Occipital lobe (tissue), 2 donors: ENCODE results near the gene PTPRN2. TPM values are rescaled to one million over a fixed set of nuclear protein-coding genes. Genes with fewer than 3 reads are reported as not detected.

Source experiments
- DNase-seq: peaks from one replicate; lab custom pipeline; 2025; lab: John Stamatoyannopoulos, UW
- total RNA-seq: library from RNA; depleted of rRNA; stranded (reverse); fragments of >200 nt; gene quantifications from one replicate; pipeline ENCODE4 v1.2.3, GENCODE V29; 2014

The PTPRN2 gene
- total RNA-seq, 1 donor from 2014 or later: 62.2 TPM

DNA sequence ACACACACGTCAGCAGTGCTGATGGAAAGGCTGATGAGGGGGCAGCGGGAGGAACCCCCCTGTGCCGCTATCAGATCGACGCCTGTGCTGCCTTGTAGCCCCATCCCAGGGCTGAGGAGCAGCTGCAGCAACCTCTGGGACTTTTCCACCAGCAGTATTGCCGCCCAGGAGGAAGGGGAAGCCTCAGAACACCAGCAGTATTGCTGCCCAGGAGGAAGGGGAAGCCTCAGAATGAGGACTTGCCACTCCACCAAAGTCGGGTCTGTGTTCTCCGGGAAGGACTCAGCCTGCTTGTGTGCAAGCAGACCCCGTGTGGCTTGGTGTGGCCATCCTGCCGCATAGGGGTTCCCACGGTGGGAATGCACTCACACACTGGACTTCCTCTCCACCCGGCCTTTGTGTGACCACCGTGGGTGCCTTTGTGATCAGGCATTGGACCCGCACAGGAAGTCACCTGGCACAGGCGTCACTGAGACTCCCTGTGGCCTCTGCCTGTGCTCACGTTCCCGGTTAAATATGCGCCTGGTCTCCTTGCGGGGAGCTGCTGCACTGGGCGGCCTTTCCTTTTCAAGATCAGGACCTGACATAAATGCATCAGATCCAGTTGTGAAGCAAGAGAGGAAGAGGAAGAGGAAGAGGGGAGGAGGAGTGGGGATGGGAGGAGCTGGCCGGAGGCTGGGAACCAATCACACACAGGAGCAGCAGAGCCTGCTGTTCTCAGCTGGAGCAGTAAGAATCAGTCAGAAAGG lies 1002.3 kb downstream of the PTPRN2 start:
- DNase-seq: no peak

DNA sequence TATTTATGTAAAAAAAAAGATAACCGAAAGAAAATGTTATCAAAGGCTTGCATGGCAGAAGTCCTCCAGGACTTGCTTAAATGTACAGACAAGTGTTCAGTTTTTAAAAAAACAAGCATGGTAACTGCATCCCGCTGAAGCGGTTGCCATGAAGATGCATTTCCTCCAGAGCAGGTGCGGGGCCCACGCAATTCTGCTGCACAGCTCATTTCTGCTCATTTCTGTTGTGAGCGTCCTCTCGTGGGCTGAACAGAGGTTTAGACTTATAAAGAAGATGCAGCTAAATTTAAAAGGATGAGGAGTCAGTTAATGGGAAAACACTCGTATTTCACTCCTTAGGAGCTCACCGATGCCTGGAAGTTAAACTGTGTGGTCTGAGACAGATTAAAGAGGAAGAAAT lies 1003.2 kb downstream of the PTPRN2 start:
- DNase-seq: no peak

- DNase-seq: no peak
Observed at GRCh38 chr7:157581740-157582139, 1005.9 kb downstream of the PTPRN2 start.

DNA sequence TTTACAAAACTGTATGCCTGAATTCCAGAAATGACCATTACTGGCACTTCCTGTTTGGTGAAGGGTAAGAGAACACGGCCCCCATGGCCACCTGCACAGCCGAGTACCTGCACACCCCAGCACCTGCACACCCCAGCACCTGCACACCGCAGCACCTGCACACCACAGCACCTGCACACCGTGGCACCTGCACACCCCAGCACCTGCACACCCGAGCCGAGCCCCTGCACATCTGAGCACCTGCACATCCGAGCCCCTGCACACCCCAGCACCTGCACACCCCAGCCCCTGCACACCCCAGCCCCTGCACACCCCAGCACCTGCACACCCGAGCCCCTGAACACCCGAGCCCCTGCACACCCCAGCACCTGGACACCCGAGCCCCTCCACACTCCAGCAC lies 1007.3 kb downstream of the PTPRN2 start:
- DNase-seq: no peak

- no peak for DNase-seq
Observed at GRCh38 chr7:157579425-157579824, 1008.2 kb downstream of the PTPRN2 start.

- no peak for DNase-seq
Observed at GRCh38 chr7:157577796-157578339, 1009.8 kb downstream of the PTPRN2 start.

DNA sequence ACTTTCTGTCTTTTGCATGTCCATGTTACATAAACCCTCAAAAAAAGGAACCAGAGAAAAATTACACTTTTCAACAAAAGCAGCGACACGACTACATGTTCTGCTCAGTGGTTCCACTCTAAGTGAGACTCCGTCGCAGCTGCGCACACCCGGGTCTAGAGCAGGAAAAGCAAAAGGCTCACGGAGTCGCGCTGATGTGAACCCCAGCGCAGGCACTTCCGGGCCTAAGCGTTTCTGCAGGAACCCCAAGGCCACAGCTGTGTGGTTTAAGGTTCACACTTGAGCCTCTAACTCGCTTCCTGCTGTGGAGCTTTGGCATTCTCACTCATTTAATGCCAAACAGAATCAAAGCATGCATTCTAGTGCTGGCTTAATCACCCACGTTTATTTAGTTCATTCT lies 1010.6 kb downstream of the PTPRN2 start:
- no peak for DNase-seq

DNA sequence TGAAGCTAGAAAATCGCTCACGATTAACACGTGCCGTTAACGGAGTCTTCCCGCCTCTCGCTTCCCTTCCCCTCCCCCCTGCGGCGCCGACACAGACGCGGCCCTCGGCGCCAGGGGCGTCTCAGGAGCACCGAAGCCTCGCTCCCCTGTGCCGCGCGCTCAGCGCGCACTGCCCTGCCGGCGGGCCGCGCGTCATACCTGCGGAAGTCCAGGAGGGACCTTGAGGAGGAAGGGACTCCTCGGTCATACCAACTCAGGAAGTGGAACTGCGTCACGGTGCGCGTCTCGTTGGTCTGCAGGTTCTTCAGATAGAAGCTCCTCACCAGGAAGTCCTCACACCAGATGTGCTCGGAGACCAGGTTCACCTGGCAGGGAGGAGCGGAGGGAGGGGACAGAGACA lies 1011.2 kb downstream of the PTPRN2 start:
- no peak for DNase-seq

- DNase-seq: no peak
Observed at GRCh38 chr7:157575777-157576176, 1011.8 kb downstream of the PTPRN2 start.

DNA sequence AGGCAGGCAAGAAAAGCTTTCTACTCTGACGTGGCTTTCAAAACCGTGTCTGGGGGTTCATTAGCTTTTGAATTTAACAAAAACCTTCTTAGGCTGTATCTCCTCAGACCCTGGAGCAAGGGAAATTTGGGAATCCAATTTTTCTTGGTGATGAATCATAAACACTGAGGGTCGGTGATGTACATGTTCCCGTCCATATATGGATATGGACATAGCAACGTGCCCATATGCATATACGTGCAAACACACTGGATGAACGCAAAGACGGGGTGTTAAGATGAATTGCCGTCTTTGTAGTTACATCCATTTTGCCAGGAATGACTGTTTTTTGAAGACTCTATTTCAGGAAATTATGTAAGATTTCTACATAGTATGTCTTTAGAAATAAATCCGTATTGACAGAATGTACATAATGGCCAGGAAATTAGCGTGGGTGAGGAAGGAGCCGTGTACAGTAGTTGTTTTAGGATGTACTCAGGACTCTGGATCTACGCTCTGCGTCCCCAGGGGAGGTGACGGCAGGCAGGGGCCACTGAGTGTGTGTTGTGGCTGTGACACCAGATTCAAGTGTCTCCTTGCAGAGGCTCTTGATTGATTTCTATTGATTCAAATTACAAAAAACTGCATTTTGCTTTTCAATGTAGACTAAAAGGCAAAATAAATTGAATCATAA lies 1012.6 kb downstream of the PTPRN2 start:
- DNase-seq: no peak

DNA sequence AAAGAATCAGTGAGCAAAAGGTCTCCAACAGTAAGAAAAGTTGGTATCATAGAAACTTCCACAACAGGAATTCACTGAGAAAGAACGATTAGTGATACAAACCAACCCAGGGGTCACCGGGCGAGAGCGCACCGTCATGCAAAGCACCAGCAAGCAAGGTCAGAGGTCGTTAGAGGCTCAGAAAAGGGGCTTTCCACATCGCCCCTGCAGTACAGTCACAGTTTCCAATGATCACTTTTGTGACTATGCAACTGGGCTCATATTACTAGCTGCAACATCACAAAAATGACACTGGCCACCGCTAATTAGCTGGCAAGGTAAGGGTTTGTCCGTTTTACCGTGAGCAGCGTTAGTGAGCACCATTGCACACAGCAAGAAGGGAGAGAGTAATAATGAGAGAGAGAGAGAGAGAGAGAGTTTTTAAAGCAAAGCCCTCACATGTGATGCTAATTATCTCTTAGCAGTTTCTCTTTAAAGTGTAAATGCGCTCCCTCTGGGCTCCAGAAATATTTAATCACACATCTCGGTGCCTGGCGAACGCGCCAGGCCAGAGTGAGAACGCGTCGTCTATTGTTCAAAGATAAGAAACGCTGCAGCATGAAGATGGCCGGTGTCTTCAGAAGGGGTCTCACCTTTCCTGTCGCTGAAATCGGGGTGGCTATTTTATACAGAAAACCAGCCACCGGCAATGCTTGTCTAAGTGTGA lies 1013.4 kb downstream of the PTPRN2 start:
- no peak for DNase-seq

GRCh38 chr7:157573244-157573643 lies 1014.4 kb downstream of the PTPRN2 start:
- no peak for DNase-seq

DNA sequence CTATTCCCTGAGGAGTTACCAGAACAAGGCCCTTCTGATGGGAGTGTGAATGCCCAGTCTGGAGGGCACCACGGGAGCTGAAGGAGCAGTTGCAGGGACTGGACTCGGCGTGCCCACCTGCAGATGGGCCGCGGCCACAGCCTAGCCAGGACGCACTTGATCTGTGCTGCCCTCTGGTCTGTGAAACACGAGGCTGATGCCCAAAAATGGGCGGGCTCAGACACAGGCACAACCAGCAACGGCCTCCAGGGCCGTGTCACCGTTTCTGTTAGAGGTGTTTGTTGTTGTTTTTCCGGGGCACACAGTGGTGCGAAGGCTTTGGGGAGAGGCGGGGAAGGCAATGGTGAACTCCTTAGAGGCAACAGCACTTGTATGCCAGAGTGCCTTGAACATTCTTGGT lies 1015.0 kb downstream of the PTPRN2 start:
- DNase-seq: no peak

DNA sequence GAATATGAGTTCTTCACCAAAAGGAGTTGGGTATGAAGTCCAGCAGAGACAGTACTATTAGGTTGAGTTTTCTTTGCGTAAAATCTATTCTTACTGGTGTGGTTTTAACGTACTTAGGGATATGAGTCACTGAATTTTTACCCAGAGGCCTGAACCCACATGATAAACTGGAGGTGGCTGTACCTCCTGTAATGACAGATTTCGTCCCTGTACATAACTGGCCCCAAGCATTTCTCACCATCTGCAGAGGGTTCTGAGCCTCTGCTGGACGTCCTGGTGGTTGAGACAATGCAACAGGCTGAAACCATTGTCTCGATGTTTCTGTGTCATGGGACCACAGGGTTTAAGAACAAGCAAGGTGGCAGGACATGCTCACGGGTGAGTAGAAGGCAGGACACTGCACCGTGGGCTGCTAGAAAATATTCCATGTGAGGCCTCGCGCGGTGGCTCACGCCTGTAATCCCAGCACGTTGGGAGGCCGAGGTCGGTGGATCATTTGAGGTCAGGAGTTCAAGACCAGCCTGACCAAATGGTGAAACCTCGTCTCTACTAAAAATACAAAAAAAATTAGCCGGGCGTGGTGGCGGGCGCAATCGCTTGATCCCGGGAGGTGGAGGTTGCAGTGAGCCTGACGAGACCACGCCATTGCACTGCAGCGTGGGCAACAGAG lies 1017.0 kb downstream of the PTPRN2 start:
- no peak for DNase-seq

- DNase-seq: no peak
Observed at GRCh38 chr7:157569967-157570366, 1017.7 kb downstream of the PTPRN2 start.

GRCh38 chr7:157568770-157569584 lies 1018.6 kb downstream of the PTPRN2 start:
- DNase-seq: peak; percentile 76

GRCh38 chr7:157568106-157568769 lies 1019.4 kb downstream of the PTPRN2 start:
- no peak for DNase-seq

DNA sequence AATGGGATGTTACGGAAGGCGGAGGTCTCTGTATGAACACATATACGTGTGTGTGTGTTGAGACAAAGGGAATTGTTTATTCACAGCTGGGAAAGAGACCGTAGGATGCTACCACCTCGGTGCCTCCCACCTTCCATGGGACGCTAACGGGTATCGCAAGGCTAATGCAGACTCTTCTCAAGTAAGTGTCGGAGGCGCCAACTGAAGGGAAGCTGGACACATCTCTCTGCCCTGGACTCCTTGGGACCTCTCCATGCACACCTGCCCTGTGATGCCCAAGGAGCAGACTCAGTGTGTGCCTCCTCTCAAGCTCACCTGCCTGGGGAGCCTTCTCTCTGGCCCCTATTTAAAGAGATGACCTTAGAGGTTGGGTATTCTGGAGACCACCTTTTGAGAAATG lies 1020.0 kb downstream of the PTPRN2 start:
- DNase-seq: no peak

DNA sequence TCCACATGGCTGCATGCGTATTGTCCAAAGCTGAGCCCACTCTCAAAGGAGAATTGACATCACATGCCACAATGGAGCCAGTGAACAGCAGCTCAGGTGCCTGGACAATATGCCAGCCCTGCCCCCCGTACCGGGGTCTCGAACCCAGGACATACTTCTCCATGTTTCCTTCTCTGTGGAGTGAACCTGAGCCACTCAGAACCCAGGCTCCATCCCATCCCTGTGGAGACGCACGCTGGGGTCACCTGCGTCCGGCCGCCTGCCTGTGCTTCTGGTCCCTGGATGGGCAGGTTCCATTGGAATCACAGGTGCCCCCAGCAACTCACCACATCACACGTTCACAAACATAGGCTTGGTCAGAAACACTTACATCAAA lies 1021.0 kb downstream of the PTPRN2 start:
- no peak for DNase-seq

DNA sequence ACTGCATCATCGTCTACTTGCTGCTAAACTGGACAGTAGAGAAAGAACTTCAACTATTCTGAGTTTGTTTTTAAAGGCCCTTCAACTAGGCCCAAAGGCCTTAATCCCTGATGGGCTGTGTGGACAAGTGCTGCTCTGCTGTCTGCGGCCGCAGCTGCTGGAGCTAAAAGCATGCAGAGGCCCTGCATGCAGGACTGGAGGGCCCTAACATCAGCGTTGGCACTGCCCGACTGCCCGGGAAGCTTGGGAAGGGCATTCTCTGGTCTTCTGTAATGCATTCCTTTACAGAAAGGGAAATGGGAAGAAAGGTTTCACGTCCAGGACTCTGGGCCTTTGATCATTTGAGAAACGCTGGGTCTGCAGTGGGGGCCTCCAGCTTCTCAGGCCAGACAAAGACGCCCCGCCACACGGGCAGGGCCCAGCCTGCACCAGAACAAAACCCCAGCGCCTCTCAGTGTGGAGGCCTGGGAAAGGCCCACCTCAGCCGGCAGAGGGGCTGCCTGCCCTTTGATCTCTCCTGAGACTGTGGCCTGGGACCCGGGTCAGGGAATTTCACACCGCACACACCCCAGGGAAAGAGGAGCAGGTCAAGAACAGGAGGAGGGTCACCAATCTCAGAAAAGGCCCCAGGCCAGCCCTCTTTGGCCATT lies 1021.5 kb downstream of the PTPRN2 start:
- DNase-seq: no peak
